HG03521 (cell line): ENCODE results near the gene MBD3L4.
"Not testable (repeated sequence)": the region's sequence is repeated elsewhere in the genome, so short reads cannot be mapped to it uniquely, and the experiment has no call there.

Source experiments
- ATAC-seq: cut with Tn5 transposase; IDR thresholded peaks from one replicate; pipeline ENCODE4 v1.9.1; 2021; ENCODE audit warnings: mild to moderate bottlenecking, moderate library complexity; ENCODE audit not compliant: unreplicated experiment

The MBD3L4 gene

DNA sequence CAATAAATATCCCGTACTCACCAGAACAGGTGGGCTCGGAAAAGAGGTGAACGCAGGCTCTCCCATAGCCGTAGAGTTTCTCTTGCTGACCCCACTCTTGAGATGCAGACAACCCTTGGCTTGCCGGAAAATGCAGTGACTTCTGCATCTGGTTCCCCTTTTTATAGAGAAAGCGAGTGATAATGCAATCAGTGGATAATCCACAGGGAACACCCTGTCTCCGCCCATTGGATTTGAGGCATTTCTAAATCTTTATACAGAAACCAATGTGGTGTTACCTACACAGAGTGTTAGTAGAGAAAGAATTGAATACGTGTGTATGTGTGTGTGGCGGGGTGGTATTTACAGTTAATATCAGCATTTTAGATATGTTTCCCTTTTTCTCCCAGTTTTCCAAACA is at the start of gene MBD3L4:
TSS of gene MBD3L4 (minus strand) at position 101 of the 400 bp plus-strand sequence. CDS start at position 66, 35 bp downstream.
- not testable (repeated sequence) for ATAC-seq

DNA sequence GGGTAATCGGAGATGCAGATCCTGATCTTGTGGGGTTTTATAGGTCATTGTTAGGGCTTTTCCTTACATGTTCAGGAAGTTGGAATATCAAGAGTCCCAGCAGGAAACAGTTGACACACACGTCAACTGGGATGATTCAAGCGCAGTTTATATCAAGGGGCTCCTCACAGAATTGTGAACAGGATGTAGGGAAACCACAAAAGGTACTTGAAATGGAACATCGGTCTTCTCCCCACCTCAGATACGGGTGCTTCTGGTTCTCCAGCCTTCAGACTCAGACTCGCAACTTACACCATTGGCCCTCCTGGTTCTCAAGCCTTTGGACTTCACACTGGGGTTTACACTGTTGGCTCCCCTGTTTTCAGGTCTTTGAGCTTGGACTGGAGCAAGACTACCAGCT is 49.0 kb upstream of the MBD3L4 start:
- no peak for ATAC-seq

DNA sequence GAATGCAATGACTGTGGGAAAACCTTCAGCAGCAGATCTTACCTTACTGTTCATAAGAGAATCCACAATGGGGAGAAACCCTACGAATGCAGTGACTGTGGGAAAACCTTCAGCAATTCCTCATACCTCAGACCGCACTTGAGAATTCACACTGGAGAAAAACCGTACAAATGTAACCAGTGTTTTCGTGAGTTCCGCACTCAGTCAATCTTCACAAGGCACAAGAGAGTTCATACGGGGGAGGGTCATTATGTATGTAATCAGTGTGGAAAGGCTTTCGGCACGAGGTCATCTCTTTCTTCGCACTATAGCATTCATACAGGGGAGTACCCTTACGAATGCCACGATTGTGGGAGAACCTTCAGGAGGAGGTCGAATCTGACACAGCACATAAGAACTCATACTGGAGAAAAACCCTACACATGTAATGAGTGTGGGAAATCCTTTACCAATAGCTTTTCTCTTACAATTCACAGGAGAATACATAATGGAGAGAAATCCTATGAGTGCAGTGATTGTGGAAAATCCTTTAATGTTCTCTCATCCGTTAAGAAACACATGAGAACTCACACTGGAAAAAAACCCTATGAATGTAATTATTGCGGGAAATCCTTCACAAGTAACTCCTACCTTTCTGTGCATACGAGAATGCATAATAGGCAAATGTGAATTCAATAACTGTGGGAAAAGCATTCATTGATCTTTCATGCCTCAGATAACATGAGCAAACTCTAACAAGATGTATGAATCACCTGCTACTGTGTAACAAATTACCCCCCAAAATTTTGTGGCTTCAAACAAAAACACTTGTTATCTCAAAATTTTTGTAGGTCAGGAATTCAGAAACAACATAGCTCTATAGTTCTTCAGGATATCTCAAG is 43.3 kb upstream of the MBD3L4 start:
- no peak for ATAC-seq

DNA sequence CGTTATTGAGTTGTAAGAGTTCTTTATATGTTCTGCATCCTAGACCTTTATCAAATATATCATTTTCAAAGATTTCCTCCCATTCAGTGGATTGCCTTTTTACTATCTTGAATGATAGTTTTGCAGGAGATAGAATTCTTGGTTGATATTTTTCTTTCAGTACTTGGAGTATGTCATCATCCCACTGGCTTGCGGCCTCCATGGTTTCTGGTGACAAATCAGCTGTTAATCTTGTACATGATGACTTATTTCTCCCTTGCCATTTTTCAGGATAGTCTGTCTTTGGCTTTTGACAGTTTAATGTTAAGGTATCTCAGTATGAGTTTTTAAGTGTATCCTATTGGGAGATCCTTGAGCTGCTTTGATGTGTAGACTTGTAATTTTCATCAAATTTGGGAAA is 38.0 kb upstream of the MBD3L4 start:
- ATAC-seq = no peak

DNA sequence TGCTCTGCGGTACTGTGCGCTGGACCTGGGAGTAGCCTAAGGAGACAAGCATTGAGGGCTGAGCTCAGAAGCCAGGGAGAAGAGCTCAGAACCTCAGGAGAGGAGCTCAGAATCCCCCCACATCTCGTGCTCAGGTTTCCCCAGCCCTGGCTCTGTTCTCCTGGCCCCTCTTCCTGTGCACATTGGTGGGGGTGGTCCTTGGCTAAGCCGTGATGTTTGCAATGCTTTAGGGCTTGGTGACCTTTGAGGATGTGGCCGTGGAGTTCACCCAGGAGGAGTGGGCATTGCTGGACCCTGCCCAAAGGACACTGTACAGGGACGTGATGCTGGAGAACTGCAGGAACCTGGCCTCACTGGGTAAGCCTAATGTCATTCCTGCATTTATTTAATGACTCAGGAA is 36.2 kb upstream of the MBD3L4 start:
- no peak for ATAC-seq

DNA sequence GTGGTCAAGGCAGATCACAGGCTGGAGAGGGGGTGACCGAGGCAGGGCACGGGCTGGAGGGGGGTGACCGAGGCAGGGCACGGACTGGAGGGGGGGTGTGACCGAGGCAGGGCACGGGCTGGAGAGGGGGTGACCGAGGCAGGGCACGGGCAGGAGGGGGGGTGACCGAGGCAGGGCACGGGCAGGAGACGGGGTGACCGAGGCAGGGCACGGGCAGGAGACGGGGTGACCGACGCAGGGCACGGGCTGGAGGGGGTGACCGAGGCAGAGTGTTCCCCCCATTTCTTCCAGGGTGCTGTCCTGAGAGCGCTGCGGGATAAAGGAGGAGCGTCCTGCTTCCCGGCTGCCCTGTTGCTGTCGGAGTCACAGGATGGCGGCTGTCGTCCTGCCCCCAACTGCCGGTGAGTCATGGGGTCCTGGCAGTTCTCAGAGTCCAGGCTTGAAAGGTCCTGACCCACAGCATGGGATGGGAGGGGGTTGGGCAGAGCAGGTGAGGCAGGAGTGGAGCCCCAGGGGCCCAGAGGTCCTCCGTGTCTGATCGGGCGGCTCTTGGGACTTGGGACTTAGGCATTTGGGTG is 34.8 kb upstream of the MBD3L4 start:
- no peak for ATAC-seq

DNA sequence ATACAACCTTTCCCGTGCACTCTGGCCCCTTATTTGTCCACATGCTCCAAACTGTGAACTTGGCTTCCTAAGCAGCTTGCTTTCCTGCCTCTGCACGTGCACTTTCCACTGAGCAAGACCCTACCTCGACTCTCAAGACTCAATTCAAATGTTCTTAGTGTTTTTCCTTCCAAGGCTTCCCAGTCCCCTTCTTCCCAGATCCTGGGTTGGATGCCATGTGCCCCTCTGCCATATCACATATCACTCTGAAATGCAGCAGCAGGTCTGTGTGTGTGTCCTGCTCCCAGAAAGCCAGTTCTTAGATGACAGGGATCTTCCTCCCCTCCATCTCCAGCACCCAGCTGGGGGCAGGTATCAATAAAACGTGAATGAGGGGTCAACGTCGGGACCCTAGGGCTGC is 32.6 kb upstream of the MBD3L4 start:
- ATAC-seq = no peak

DNA sequence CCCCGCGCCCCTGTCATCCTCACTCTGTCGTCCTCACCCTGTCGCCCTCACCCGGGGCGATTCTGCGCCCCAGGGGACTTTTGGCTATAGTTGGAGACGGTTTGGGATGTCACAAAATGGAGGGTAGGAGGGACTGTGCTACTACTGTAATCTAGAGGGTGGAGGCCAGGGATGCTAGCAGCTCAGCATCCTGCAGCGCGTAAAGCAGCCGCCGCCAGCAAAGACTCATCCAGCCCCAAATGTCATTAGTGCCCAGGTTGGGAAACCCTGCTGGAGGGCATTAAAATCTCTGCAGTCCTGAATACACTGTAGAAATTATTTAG is 29.9 kb upstream of the MBD3L4 start:
- ATAC-seq = no peak

DNA sequence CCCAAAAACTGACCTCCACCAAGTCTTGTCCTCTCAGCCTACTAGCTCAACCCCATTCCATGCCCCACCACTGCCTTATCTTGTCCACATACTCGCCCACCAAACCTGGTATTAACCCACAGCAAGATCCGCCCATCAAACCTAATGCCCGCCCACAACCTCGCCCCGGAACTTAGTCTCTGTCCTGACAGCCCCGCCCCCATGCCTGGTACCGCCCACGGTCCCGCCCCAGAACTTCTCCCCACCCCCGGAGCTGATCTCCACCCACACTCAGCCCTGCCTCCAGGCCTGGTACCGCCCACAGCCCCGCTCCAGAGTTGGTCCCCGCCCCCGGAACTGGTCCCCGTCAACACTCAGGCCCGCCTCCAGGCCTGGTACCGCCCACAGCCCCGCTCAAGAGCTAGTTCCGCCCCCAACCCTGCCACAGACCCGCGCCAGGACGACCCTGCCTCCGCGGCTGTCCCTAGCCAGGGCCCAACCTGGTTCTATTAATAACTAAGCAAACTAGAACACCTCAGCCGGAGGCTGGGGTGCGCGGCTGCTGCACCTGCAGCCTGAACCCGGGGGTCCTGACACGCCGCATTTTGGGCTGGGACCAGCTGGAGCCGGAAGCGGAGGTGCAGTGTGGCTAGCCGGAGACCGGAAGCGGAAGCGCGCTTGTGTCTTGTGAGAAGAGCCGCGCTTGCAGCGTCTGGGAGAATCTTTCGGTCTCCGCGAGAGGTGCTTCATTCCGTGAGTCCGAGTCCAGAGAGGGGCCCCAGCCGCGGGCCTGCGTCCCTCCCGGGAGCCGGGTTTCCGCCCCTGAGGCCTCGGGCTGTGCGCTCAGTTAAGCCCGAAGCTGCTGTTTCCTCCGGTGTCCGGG is 29.3 kb upstream of the MBD3L4 start, which contains the start of gene ZNF557:
TSS of gene ZNF557 (plus strand) at position 662 of the 862 bp plus-strand sequence. CDS start 5,372 bp downstream, outside the sequence.
- peak; percentile 93 for ATAC-seq

DNA sequence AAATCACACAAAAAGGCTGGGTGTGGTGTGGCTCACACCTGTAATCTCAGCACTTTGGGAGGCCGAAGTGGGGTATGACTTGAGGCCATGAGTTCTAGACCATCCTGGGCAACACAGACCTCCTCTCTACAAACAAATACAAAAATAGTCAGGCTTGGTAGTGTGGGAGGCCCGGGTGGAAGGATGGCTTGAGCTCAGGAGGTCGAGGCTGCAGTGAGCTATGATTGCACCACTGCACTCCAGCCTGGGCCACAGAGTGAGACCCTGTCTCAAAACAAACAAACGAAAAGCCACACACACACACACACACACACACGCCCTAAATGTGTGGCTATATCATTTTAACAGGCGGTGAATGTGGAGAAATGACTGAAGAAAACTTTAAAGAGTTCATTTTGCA is 28.6 kb upstream of the MBD3L4 start:
- no peak for ATAC-seq

DNA sequence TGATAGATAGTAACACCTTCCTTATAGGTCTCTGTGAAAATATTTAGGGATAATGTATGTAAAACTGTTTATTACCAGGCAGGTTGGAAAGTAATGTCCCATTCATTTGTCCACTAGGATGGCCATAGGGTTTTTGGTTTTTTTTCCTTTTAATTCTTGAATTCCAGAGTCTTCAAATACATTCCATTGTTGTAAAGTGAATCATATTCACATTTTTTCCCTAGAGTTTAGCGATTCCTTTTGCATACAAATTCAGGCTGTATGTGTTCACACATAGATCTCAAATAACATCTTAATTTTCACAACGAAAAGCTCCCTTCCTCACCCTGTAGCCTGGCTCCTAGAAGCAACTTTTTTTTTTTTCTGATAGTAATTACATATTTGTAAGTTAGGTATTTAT is 27.7 kb upstream of the MBD3L4 start:
- no peak for ATAC-seq

DNA sequence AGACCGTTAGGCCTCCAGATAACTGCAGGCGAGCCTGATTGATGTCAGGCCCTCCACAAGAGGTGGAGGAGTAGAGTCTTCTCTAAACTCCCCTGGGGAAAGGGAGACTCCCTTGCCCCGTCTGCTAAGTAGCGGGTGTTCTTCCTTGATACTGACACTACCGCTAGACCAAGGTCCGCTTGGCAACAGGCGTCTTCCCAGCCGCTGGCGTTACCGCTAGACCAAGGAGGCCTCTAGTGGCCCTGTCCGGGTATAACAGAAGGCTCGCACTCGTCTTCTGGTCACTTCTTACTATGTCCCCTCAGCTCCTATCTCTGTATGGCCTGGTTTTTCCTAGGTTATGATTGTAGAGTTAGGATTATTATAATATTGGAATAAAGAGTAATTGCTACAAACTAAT is 27.1 kb upstream of the MBD3L4 start:
- ATAC-seq = not testable (repeated sequence)

DNA sequence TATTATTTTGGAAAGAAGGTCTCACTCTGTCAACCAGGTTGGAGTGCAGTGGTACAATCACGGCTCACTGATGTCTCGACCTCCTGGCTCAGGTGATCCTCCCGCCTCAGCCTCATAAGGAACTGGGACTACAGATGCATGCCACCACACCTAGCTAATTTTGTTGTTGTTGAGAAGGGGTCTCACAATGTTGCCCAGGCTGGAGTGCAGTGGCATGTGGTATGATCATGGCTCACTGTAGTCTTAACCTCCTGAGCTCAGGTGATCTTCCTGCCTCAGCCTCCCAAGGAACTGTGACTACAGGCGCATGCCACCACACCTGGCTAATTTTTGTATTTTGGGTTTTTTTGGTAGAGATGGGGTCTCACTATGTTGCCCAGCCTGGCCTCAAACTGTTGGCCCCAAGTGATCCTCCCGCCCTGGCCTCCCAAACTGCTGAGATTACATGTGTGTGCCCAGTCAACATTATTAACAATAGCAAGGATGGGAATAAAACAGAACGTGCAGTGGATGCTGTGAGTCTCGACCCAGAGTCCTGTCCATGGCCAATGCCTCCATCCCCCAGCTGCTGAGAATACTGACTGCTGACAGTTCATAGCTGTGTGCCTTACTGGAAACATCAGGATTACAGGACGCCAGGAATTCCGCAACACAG is 23.9 kb upstream of the MBD3L4 start:
- ATAC-seq = no peak

DNA sequence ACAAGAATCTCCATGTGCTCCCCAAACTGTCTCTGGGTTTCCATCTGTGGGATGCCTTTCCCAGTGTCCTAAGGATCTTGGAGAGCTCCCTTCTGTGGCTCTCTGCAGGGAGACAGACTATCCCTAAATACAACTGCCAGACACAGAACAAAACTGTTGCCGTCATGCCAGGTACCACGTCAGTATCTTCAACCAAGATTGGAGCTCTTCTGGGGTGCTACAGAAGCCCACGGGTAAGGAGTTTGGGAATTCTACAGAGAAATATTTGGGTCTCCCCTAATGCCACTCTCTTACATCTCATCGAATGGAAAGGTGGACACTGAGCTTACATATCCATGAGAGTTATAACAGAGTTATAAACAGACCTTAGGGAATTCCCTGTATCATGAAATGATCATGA is 23.4 kb upstream of the MBD3L4 start:
- ATAC-seq = no peak

DNA sequence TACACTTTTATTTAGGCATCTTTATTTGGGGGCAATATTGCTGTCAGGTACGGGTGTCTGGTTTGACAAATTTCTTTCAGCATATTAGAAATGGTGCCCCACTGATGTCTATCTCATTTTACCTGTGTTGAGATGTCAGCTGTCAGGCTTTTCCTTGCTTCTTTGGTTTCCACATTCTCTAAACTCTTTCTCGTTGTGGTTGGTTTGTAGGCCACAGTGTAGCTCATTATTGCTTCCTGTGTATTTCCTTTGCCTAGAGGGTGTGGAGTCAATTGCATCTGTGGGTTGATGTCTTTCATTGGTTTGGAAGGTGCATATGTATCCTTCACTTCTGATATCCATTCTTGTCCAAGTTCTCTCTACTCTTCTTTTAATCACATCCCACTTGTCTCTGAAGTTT is 20.0 kb upstream of the MBD3L4 start:
- ATAC-seq = not testable (repeated sequence)

DNA sequence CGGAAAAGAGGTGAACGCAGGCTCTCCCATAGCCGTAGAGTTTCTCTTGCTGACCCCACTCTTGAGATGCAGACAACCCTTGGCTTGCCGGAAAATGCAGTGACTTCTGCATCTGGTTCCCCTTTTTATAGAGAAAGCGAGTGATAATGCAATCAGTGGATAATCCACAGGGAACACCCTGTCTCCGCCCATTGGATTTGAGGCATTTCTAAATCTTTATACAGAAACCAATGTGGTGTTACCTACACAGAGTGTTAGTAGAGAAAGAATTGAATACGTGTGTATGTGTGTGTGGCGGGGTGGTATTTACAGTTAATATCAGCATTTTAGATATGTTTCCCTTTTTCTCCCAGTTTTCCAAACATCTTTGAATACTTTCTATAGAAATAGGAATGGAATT is 18.6 kb upstream of the MBD3L4 start, which contains the start of gene MBD3L3:
TSS of gene MBD3L3 (minus strand) at position 101 of the 400 bp plus-strand sequence. CDS start at position 30, 71 bp downstream.
- ATAC-seq = not testable (repeated sequence)

DNA sequence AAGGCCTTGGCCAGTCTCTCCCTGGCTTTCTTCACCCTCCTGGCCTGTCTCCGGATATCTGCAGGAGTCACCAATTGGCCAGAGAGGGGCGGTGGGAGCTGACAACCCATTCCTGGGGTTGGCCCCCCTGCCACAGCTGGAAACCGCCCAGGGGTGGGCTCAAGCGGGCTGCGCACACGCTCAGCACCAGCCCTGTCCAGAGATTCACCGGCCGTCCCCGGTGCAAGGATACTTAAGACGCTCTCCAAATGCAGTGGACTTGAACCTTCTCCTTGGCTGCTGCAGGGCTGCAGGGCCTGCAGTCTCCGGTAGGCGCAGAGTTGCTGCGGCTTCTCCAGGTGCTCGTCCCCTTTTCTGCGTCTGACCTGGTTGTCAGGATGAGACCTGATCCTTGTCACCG is 16.4 kb upstream of the MBD3L4 start:
- ATAC-seq = not testable (repeated sequence)

DNA sequence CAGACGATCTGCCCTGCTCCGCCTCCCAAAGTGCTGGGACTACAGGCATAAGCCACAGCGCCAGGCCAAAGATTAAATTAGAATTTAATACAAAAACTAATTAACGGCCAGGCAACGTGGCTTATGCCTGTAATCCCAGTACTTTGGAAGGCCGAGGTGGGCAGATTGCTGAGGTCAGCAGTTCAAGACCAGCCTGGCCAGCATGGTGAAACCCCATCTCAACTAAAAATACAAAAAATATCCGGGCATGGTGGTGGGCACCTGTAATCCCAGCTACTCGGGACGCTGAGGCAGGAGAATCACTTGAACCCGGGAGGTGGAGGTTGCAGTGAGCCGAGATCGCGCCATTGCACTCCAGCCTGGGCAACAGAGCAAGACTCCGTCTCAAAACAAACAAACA is 15.7 kb upstream of the MBD3L4 start:
- not testable (repeated sequence) for ATAC-seq

DNA sequence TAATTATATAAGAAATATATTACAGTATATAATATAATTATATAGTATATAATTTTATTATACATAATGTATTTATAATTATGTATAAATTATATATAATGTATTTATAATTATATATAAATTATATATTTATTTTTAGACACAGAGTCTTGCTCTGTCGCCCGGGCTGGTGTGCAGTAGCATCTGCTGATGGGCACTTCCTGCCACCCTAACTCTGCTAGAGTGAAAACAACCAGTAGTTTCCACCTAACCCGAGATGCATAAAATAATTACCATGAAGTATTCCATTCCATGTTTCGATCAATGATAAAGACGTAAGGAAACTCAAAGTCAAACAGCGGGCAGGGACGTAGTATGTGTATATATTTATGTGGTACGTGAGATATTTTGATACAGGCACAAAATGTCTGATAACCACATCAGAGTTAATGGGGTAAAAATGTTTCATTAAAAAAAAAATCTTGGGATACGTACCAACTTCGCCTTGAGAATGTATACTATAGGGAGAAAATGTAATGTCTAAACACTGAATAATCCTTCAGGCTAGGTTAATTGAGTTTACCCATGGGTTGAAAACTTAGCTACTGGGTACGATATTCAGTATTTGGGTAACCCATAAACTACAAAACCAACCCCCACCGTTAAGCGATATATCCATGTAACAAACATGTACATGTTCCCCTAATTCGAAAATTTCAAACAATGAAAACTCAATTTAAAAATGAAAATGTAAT is 14.8 kb upstream of the MBD3L4 start:
- not testable (repeated sequence) for ATAC-seq

DNA sequence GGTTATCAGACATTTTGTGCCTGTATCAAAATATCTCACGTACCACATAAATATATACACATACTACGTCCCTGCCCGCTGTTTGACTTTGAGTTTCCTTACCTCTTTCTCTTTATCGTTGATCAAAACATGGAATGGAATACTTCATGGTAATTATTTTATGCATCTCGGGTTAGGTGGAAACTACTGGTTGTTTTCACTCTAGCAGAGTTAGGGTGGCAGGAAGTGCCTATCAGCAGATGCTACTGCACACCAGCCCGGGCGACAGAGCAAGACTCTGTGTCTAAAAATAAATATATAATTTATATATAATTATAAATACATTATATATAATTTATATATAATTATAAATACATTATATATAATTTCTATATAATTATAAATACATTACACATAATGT is 12.9 kb upstream of the MBD3L4 start:
- not testable (repeated sequence) for ATAC-seq
